K562 (cell line): ENCODE measurements around the gene MAK. TPM values are rescaled to one million over a fixed set of nuclear protein-coding genes. Genes with fewer than 3 reads are reported as not detected.
A peak's percentile ranks its signal among the peaks of the same experiment; 100 is the strongest.

Experiments
- ATAC-seq: fragments of 200-7000 bp; cut with Tn5 transposase; 3 replicates; pipeline ENCODE4 v1.9.1; 2020; ENCODE audit warnings: moderate library complexity
- BruUV-seq: library from RNA; stranded (reverse); fragments of 400-500 nt; replicated peaks from 2 replicates; lab custom pipeline; 2021; lab: Mats Ljungman, UMichigan
- CTCF ChIA-PET: fragments of 300-600 bp; formaldehyde crosslinking; extraction: SDS; loops from one replicate; lab custom pipeline; 2021; ENCODE audit warnings: low intra/inter-chr PET ratio; lab: Yijun Ruan, JAX
- POLR2A ChIA-PET: fragments of 300-600, 350-650 bp; sonication (Branson Sonifier 250); formaldehyde crosslinking; extraction: SDS; loops from one replicate; lab custom pipeline; 2021; ENCODE audit warnings: antibody characterized with exemption, inconsistent platforms; lab: Yijun Ruan, JAX
- DNase-seq, 4 experiments: peaks; one replicate each; pipeline versions ENCODE4 v3.0.0 to v3.0.0-alpha.2; 2011 to 2018; ENCODE audit warnings: low spot score in 3 of 4, mixed read lengths in 3 of 4; ENCODE audit errors: extremely low read depth in 1 of 4
- FAIRE-seq: peaks from 2 replicates; lab custom pipeline; 2011; peaks lifted over from hg19 to GRCh38; lab: Jason Lieb, UNC
- H2AFZ ChIP-seq: 2 replicates; pipeline ENCODE4 v1.6.0; 2011; ENCODE audit warnings: low read depth, low read length, control low read depth, inconsistent platforms
- H3K27ac ChIP-seq: fragments of 200-600 bp; 3 replicates; pipeline ENCODE4 v1.8.0; 2011; ENCODE audit warnings: low read depth, mild to moderate bottlenecking, control low read depth, inconsistent platforms, low read length, moderate library complexity, mixed read lengths; ENCODE audit errors: extremely low read depth
- H3K27me3 ChIP-seq, 2 experiments: fragments of 300-600 bp in 1 of 2; 2 replicates in 1 of 2; 3 replicates in 1 of 2; pipeline versions ENCODE4 v1.6.0 to v1.8.0; 2011; ENCODE audit warnings: inconsistent platforms in 2 of 2, low read length in 2 of 2, mild to moderate bottlenecking in 1 of 2, mixed read lengths in 1 of 2, moderate library complexity in 1 of 2; ENCODE audit not compliant: control insufficient read depth in 2 of 2, insufficient read depth in 2 of 2
- H3K36me3 ChIP-seq: fragments of 300-600 bp; 3 replicates; pipeline ENCODE4 v1.8.0; 2011; ENCODE audit warnings: mild to moderate bottlenecking, low read length, inconsistent platforms; ENCODE audit not compliant: control insufficient read depth, insufficient read depth
- H3K4me1 ChIP-seq, 2 experiments: fragments of 200-600 bp in 1 of 2; replicated peaks in 1 of 2; 2 replicates in 1 of 2; 3 replicates in 1 of 2; pipeline versions ENCODE4 v1.5.1 to v1.8.0; 2011; ENCODE audit warnings: inconsistent platforms in 2 of 2, low read length in 2 of 2, mild to moderate bottlenecking in 1 of 2, mixed read lengths in 1 of 2, moderate library complexity in 1 of 2; ENCODE audit not compliant: control insufficient read depth in 2 of 2, insufficient read depth in 2 of 2
- H3K4me2 ChIP-seq: 2 replicates; pipeline ENCODE4 v1.6.1; 2011; ENCODE audit warnings: low read length, control low read depth, inconsistent platforms, mixed read lengths; ENCODE audit not compliant: insufficient read depth
- H3K4me3 ChIP-seq: fragments of 200-600 bp; sonication (generic), shearing (Covaris generic); 2 replicates; pipeline ENCODE4 v1.5.1; 2016; ENCODE audit warnings: control low read depth, inconsistent platforms
- H3K79me2 ChIP-seq: fragments of 200-600 bp; 3 replicates; pipeline ENCODE4 v1.8.0; 2011; ENCODE audit warnings: low read length, inconsistent platforms; ENCODE audit not compliant: control insufficient read depth, insufficient read depth
- H3K9ac ChIP-seq, 2 experiments: 2 replicates each; pipeline versions ENCODE4 v1.6.0 to v1.6.1; 2011; ENCODE audit warnings: low read depth in 2 of 2, low read length in 2 of 2, control low read depth in 1 of 2, inconsistent platforms in 1 of 2, mild to moderate bottlenecking in 1 of 2, mixed read lengths in 1 of 2; ENCODE audit not compliant: insufficient read depth in 1 of 2
- H3K9me1 ChIP-seq: one replicate; pipeline ENCODE4 v1.6.0; 2011; ENCODE audit warnings: inconsistent platforms, mild to moderate bottlenecking, low read length, moderate library complexity; ENCODE audit not compliant: control insufficient read depth, insufficient read depth
- H3K9me3 ChIP-seq: replicated peaks from 2 replicates; pipeline ENCODE4 v1.5.1; 2011; ENCODE audit warnings: low read depth, low read length, inconsistent platforms; ENCODE audit not compliant: control insufficient read depth, insufficient read depth
- H4K20me1 ChIP-seq: replicated peaks from 2 replicates; pipeline ENCODE4 v1.6.1; 2011; ENCODE audit warnings: low read length, inconsistent platforms, mixed read lengths; ENCODE audit not compliant: control insufficient read depth, insufficient read depth
- REST ChIP-seq, 2 experiments: fragments of 450-650 bp; formaldehyde crosslinking in 1 of 2; IDR thresholded peaks; 2 replicates each; pipeline versions ENCODE4 v1.4.0 to v1.6.1; 2014 to 2020; ENCODE audit warnings: mild to moderate bottlenecking in 2 of 2, borderline replicate concordance in 1 of 2, low read depth in 1 of 2
- ZNF384 ChIP-seq: IDR thresholded peaks from 2 replicates; pipeline ENCODE4 v1.6.1; 2012; ENCODE audit warnings: low read depth, low read length, improper control_type of control experiment
- WGBS: fragments of 100-300 bp; shearing (Covaris generic); methylation state at CpG from one replicate; pipeline ENCODE4 v1.1.6; 2016; ENCODE audit warnings: low coverage, mixed read lengths; ENCODE audit not compliant: insufficient coverage; ENCODE audit errors: missing lambda C conversion rate; 5-methylcytosine and 5-hydroxymethylcytosine counted together
- in situ Hi-C: fragments of 300-500 bp; cut with MboI; formaldehyde crosslinking; loops from 4 replicates; pipeline ENCODE4 v1.15.0; 2018; ENCODE audit warnings: inconsistent platforms, mixed read lengths
- intact Hi-C: fragments of 100-400 bp; cut with micrococcal nuclease; formaldehyde crosslinking; loops from 2 replicates; pipeline ENCODE4 v1.14.2; 2022
- polyA plus RNA-seq, 8 experiments: library from polyadenylated mRNA; depleted of rRNA in 4 of 8; stranded (reverse) in 5 of 8; unstranded in 3 of 8; fragments of >200 nt; fragmentation: Nextera tagmentation in 2 of 8; fragmentation: Illumina TruSeq in 1 of 8; extraction: Ambion mirVana in 2 of 8; extraction: Trizol in 1 of 8; gene quantifications; 2 replicates each; pipeline versions ENCODE4 v1.2.1 to v1.2.3, GENCODE V29; 2011 to 2014; ENCODE audit warnings: inconsistent platforms in 1 of 8, missing spikeins in 1 of 8
- total RNA-seq, 7 experiments: library from RNA; depleted of rRNA in 6 of 7; stranded (reverse); fragments of >200 nt in 6 of 7; fragmentation: Illumina TruSeq in 2 of 7; extraction: Trizol in 2 of 7; gene quantifications; 2 replicates each; pipeline versions ENCODE4 v1.2.1 to v1.2.3, GENCODE V29; 2011 to 2021; ENCODE audit warnings: low replicate concordance in 1 of 7
- TF ChIP-seq, protein P1 (sequence below): fragments of 450-650 bp; formaldehyde crosslinking; IDR thresholded peaks from 2 replicates; pipeline ENCODE4 v1.4.0; 2020; ENCODE audit warnings: mild to moderate bottlenecking, moderate library complexity

Gene MAK
- total and polyA plus RNA-seq, 9 of the 15 experiments (the other 6 are each of a cell fraction or from before 2014, with no cell fraction given): 0.25 to 1.1 (median 0.53) TPM

- WGBS: 49% methylated on average over 3 of the region's 3 CpGs
- peak; percentile 73 for FAIRE-seq
- TF ChIP-seq REST (IDR thresholded peaks at IDR 0.05; ENCODE audit: borderline replicate concordance) (peak; percentile 23; the same call in 1 of the 2 replicates), REST (CRISPR knock-in tag; IDR thresholded peaks at IDR 0.05; ENCODE audit: low read depth) (no peak), ZNF384 (peak; percentile 91)
- TF ChIP-seq, protein P1, sequence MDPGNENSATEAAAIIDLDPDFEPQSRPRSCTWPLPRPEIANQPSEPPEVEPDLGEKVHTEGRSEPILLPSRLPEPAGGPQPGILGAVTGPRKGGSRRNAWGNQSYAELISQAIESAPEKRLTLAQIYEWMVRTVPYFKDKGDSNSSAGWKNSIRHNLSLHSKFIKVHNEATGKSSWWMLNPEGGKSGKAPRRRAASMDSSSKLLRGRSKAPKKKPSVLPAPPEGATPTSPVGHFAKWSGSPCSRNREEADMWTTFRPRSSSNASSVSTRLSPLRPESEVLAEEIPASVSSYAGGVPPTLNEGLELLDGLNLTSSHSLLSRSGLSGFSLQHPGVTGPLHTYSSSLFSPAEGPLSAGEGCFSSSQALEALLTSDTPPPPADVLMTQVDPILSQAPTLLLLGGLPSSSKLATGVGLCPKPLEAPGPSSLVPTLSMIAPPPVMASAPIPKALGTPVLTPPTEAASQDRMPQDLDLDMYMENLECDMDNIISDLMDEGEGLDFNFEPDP: no peak
These were observed 9.3 kb upstream of the MAK start for GRCh38 chr6:10847684-10848083.

More at GRCh38 chr6:10847684-10848083, 9.3 kb upstream of the MAK start:
- Histone ChIP-seq H3K9me3 (peaks cover 7% of the 10 kb centered on the region; the same call in 1 of the 2 replicates), H3K9ac (no peak overlapping the region), H3K36me3 (no peaks in the 10 kb centered on the region), H3K4me3 (no peak overlapping the region), H3K79me2 (no peaks in the 10 kb centered on the region), H3K4me2 (no peak overlapping the region), H2AFZ (no peak overlapping the region), H3K4me1 (peaks cover 7 to 8% of the 10 kb centered on the region in 2 experiments; a peak in 3 of 5 replicates), H3K27ac (no peak overlapping the region), H3K27me3 (no peaks in the 10 kb centered on the region), H3K9me1 (no peaks in the 10 kb centered on the region), H4K20me1 (no peaks in the 10 kb centered on the region)
- DNase-seq: peak in 1 of 4 experiments; percentile 26
- 0 out of 3 replicates have a peak, but pooled peaks have one; percentile 23 for ATAC-seq
- CTCF ChIA-PET: interaction anchor here (0.6 to 1.0 kb wide), 3 partner anchors 33 to 728 kb away, joined by 3 to 4 read pairs (median 4); partner anchors contain the start of gene ELOVL2
- in situ Hi-C loops (no loop called here), intact Hi-C loops (no loop called here)
- POLR2A ChIA-PET: no interaction called here
- BruUV-seq: no TSS peak
